ENCODE data around the gene CSTPP1.
A peak's percentile ranks its signal among the peaks of the same experiment; 100 is the strongest.

CSTPP1 gene

GRCh38 chr11:47057365-47057764, 120.8 kb downstream of the CSTPP1 start:
- no peak for TF ChIP-seq CTCF (conservative IDR thresholded peaks at IDR 0.05; ENCODE audit: low read depth, low read length)
- H3K4me3 ChIP-seq (ENCODE audit: low read length): no peak overlapping the region
- DNase-seq (ENCODE audit: low read depth): no peak

- no peak for TF ChIP-seq CTCF (conservative IDR thresholded peaks at IDR 0.05; ENCODE audit: low read depth, low read length)
- H3K4me3 ChIP-seq (ENCODE audit: low read length): no peak overlapping the region
- DNase-seq (ENCODE audit: low read depth): peak; percentile 10
Observed at GRCh38 chr11:47060807-47061206, 124.2 kb downstream of the CSTPP1 start.

- no peak for DNase-seq (ENCODE audit: low read depth)
- TF ChIP-seq CTCF (conservative IDR thresholded peaks at IDR 0.05; ENCODE audit: low read depth, low read length): no peak
- H3K4me3 ChIP-seq (ENCODE audit: low read length): no peak overlapping the region
Observed at GRCh38 chr11:47061429-47062178, 125.0 kb downstream of the CSTPP1 start.

- H3K4me3 ChIP-seq (ENCODE audit: low read length): no peak overlapping the region
- no peak for TF ChIP-seq CTCF (conservative IDR thresholded peaks at IDR 0.05; ENCODE audit: low read depth, low read length)
- no peak for DNase-seq (ENCODE audit: low read depth)
Observed at GRCh38 chr11:47062736-47063135, 126.2 kb downstream of the CSTPP1 start.

GRCh38 chr11:47067401-47067800, 130.8 kb downstream of the CSTPP1 start:
- DNase-seq (ENCODE audit: low read depth): no peak
- no peak overlapping the region for H3K4me3 ChIP-seq (ENCODE audit: low read length)
- TF ChIP-seq CTCF (conservative IDR thresholded peaks at IDR 0.05; ENCODE audit: low read depth, low read length): no peak

- no peak for DNase-seq (ENCODE audit: low read depth)
- TF ChIP-seq CTCF (conservative IDR thresholded peaks at IDR 0.05; ENCODE audit: low read depth, low read length): no peak
- H3K4me3 ChIP-seq (ENCODE audit: low read length): no peak overlapping the region
Observed at GRCh38 chr11:47070769-47071168, 134.2 kb downstream of the CSTPP1 start.

GRCh38 chr11:47071341-47071740, 134.8 kb downstream of the CSTPP1 start:
- H3K4me3 ChIP-seq (ENCODE audit: low read length): no peak overlapping the region
- TF ChIP-seq CTCF (conservative IDR thresholded peaks at IDR 0.05; ENCODE audit: low read depth, low read length): no peak
- DNase-seq (ENCODE audit: low read depth): no peak
